RWPE2 (cell line): ENCODE results near the gene AHDC1.

Experiments used
- ATAC-seq: fragments of 200-7000 bp; cut with Tn5 transposase; 3 replicates; pipeline ENCODE4 v1.9.1; 2021; ENCODE audit warnings: low read depth
- DNase-seq: peaks from one replicate; pipeline ENCODE4 v3.0.0-alpha.2; 2020; ENCODE audit warnings: low spot score
- H3K27ac ChIP-seq: fragments of 450-650 bp; 2 replicates; pipeline ENCODE4 v1.5.1; 2017; ENCODE audit warnings: mild to moderate bottlenecking; ENCODE audit not compliant: poor library complexity, severe bottlenecking
- H3K27me3 ChIP-seq: fragments of 250-450 bp; sonication (Bioruptor Pico); 2 replicates; pipeline ENCODE4 v1.5.1; 2021; ENCODE audit warnings: mild to moderate bottlenecking, moderate library complexity; ENCODE audit not compliant: insufficient read depth, poor library complexity, severe bottlenecking
- H3K36me3 ChIP-seq: fragments of 250-450 bp; sonication (Bioruptor Pico); 2 replicates; pipeline ENCODE4 v1.5.1; 2020; ENCODE audit warnings: low read depth, mild to moderate bottlenecking, moderate library complexity
- H3K4me1 ChIP-seq: fragments of 250-450 bp; sonication (Bioruptor Pico); 2 replicates; pipeline ENCODE4 v1.5.1; 2021; ENCODE audit warnings: mild to moderate bottlenecking, moderate library complexity; ENCODE audit not compliant: insufficient read depth, poor library complexity, severe bottlenecking
- H3K4me3 ChIP-seq: fragments of 250-450 bp; sonication (Bioruptor Pico); 2 replicates; pipeline ENCODE4 v1.5.1; 2021; ENCODE audit warnings: mild to moderate bottlenecking, moderate library complexity; ENCODE audit not compliant: severe bottlenecking
- H3K9me3 ChIP-seq: fragments of 250-450 bp; sonication (Bioruptor Pico); 2 replicates; pipeline ENCODE4 v1.5.1; 2021; ENCODE audit warnings: mild to moderate bottlenecking, moderate library complexity; ENCODE audit not compliant: severe bottlenecking
- CTCF ChIP-seq: fragments of 450-650 bp; IDR thresholded peaks from one replicate; pipeline ENCODE4 v1.5.1; 2017; ENCODE audit warnings: mild to moderate bottlenecking, moderate library complexity; ENCODE audit not compliant: poor library complexity, severe bottlenecking

AHDC1 gene

GRCh38 chr1:27572679-27573426, 31.1 kb downstream of the AHDC1 start:
- Histone ChIP-seq H3K27ac (peak overlapping the region; percentile 88), H3K4me3 (no peak overlapping the region), H3K4me1 (peaks cover 60% of the 10 kb centered on the region), H3K9me3 (no peaks in the 10 kb centered on the region), H3K27me3 (no peaks in the 10 kb centered on the region), H3K36me3 (peaks cover 3% of the 10 kb centered on the region; the same call in 1 of the 2 replicates)
- no peak for DNase-seq
- TF ChIP-seq CTCF: no peak
- ATAC-seq: no peak

GRCh38 chr1:27572019-27572678, 31.8 kb downstream of the AHDC1 start:
- no peak overlapping the region for H3K4me3 ChIP-seq
- no peaks in the 10 kb centered on the region for H3K27me3 ChIP-seq
- H3K4me1 ChIP-seq: peaks cover 64% of the 10 kb centered on the region
- peak overlapping the region; percentile 88 for H3K27ac ChIP-seq
- peaks cover 5% of the 10 kb centered on the region; the same call in 1 of the 2 replicates for H3K36me3 ChIP-seq
- DNase-seq (no peak), ATAC-seq (no peak)
- TF ChIP-seq CTCF: no peak
- no peaks in the 10 kb centered on the region for H3K9me3 ChIP-seq

GRCh38 chr1:27571439-27572018, 32.4 kb downstream of the AHDC1 start:
- TF ChIP-seq CTCF: no peak
- no peaks in the 10 kb centered on the region for H3K9me3 ChIP-seq
- ATAC-seq: no peak
- no peak for DNase-seq
- peak overlapping the region; percentile 88 for H3K27ac ChIP-seq
- peaks cover 5% of the 10 kb centered on the region; the same call in 1 of the 2 replicates for H3K36me3 ChIP-seq
- H3K4me3 ChIP-seq: no peak overlapping the region
- no peaks in the 10 kb centered on the region for H3K27me3 ChIP-seq
- H3K4me1 ChIP-seq: peaks cover 63% of the 10 kb centered on the region

- no peak for TF ChIP-seq CTCF
- H3K27ac ChIP-seq: peak overlapping the region; percentile 88
- DNase-seq (no peak), ATAC-seq (no peak)
- H3K36me3 ChIP-seq: peaks cover 7% of the 10 kb centered on the region
- no peak overlapping the region for H3K4me3 ChIP-seq
- H3K27me3 ChIP-seq: no peaks in the 10 kb centered on the region
- no peaks in the 10 kb centered on the region for H3K9me3 ChIP-seq
- H3K4me1 ChIP-seq: peaks cover 58% of the 10 kb centered on the region
Measured at GRCh38 chr1:27570784-27571183, 33.2 kb downstream of the AHDC1 start.
